ENCODE measurements around the gene PHLDA1. TPM values are rescaled to one million over a fixed set of nuclear protein-coding genes. Genes with fewer than 3 reads are reported as not detected.

PHLDA1 gene
- total and polyA plus RNA-seq, 2 donors (not counting 3 experiments of a cell fraction or from before 2014, with no cell fraction given) = 14.1 to 30.8 TPM

- Histone ChIP-seq H3K4me1 (ENCODE audit: control insufficient read depth, extremely low read depth, insufficient read depth, low read length) (peaks cover 42% of the 10 kb centered on the region), H3K27me3 (ENCODE audit: control insufficient read depth in 2 of 2, insufficient read depth in 2 of 2, low read length in 2 of 2) (no peaks in the 10 kb centered on the region), H3K4me2 (ENCODE audit: insufficient read depth, low read length) (peak overlapping the region; percentile 99), H2AFZ (ENCODE audit: low read depth, low read length) (no peak overlapping the region), H4K20me1 (replicated peaks; ENCODE audit: control insufficient read depth, extremely low read depth, insufficient read depth, low read length) (no peaks in the 10 kb centered on the region), H3K36me3 (ENCODE audit: control insufficient read depth in 2 of 2, extremely low read depth in 1 of 2, insufficient read depth in 2 of 2, low read length in 2 of 2) (peaks cover 0 to 8% of the 10 kb centered on the region in 2 experiments), H3K27ac (ENCODE audit: insufficient read depth, low read depth, low read length) (peak overlapping the region; percentile 87), H3K4me3 (replicated peaks in 1 of 3; ENCODE audit: insufficient read depth in 1 of 3, low read depth in 1 of 3, low read length in 3 of 3) (peak overlapping the region; percentile 77 to 99 (median 82)), H3K9ac (replicated peaks; ENCODE audit: extremely low read depth, insufficient read depth, low read length) (peak overlapping the region; percentile 99), H3K79me2 (ENCODE audit: control insufficient read depth, insufficient read depth, low read length) (peaks cover 37% of the 10 kb centered on the region), H3K9me1 (replicated peaks; ENCODE audit: control insufficient read depth, extremely low read depth, insufficient read depth, low read length) (no peaks in the 10 kb centered on the region), H3K9me3 (replicated peaks; ENCODE audit: control insufficient read depth, insufficient read depth, low read length) (no peaks in the 10 kb centered on the region)
- DNase-seq (ENCODE audit: low read depth, low spot score) (peak; percentile 59), FAIRE-seq (peak; percentile 56)
- dilution Hi-C loops (cut with MboI; ENCODE audit: extremely low pct_ligation_motif_present, low sequenced_read_pairs) (loop anchor here (25.0 kb wide), 1 partner anchor 518 kb away; the partner anchor contains the start of gene KRR1), intact Hi-C loops (cut with micrococcal nuclease) (loop anchor here (1.0 to 10.0 kb wide), 5 partner anchors 33 to 393 kb away; no protein-coding TSS in a partner anchor)
- no TSS peak for BruUV-seq (replicated peaks)
- TF ChIP-seq POLR2AphosphoS5 (IDR thresholded peaks at IDR 0.05; ENCODE audit: insufficient read depth, low read depth, low read length) (no peak), POLR2A (IDR thresholded peaks at IDR 0.05; ENCODE audit: low read depth, low read length) (peak; percentile 59)
- CTCF ChIA-PET = interaction anchor here (0.6 to 6.6 kb wide), 9 partner anchors 26 to 503 kb away, joined by 3 to 95 read pairs (median 7); no protein-coding TSS in a partner anchor
- POLR2A ChIA-PET = interaction anchor here (1.6 to 3.3 kb wide), 4 partner anchors 50 to 503 kb away, joined by 4 to 20 read pairs (median 13); no protein-coding TSS in a partner anchor
These were observed 1.6 kb downstream of the PHLDA1 start for GRCh38 chr12:76029982-76030340.

GRCh38 chr12:76028571-76029277 is 2.9 kb downstream of the PHLDA1 start:
- peaks cover 37% of the 10 kb centered on the region for H3K79me2 ChIP-seq (ENCODE audit: control insufficient read depth, insufficient read depth, low read length)

More at GRCh38 chr12:76028571-76029277, 2.9 kb downstream of the PHLDA1 start:
- peak overlapping the region; percentile 77 to 99 (median 82) for H3K4me3 ChIP-seq (replicated peaks in 1 of 3; ENCODE audit: insufficient read depth in 1 of 3, low read depth in 1 of 3, low read length in 3 of 3)
- TF ChIP-seq POLR2AphosphoS5 (IDR thresholded peaks at IDR 0.05; ENCODE audit: insufficient read depth, low read depth, low read length) = no peak
- TF ChIP-seq MAX (IDR thresholded peaks at IDR 0.05; ENCODE audit: insufficient read depth, insufficient read length) = no peak
- no peak for TF ChIP-seq JUN (IDR thresholded peaks at IDR 0.05; ENCODE audit: borderline replicate concordance, insufficient read depth, insufficient read length, low read depth)
- no peak for TF ChIP-seq MYC (IDR thresholded peaks at IDR 0.05; ENCODE audit: low read depth, low read length)
- no peak for TF ChIP-seq POLR2A (IDR thresholded peaks at IDR 0.05; ENCODE audit: low read depth, low read length)
- no peak for TF ChIP-seq FOS (IDR thresholded peaks at IDR 0.05; ENCODE audit: borderline replicate concordance, insufficient read depth, low read length)
- TF ChIP-seq EZH2 (IDR thresholded peaks at IDR 0.05; ENCODE audit: borderline replicate concordance, low read depth, low read length, severe bottlenecking) = no peak
- TF ChIP-seq CTCF (IDR thresholded peaks at IDR 0.05; ENCODE audit: extremely low read depth in 1 of 2, insufficient read depth in 1 of 2, low read depth in 1 of 2, low read length in 2 of 2) = no peak
- no peak for TF ChIP-seq GATA2 (IDR thresholded peaks at IDR 0.05; ENCODE audit: insufficient read depth, insufficient read length, low read depth, low read length)
- ChIA-PET CTCF (interaction anchor here (1.0 to 6.6 kb wide), 2 partner anchors 12 to 502 kb away, joined by 3 to 95 read pairs; no protein-coding TSS in a partner anchor), POLR2A (no interaction called here)
- intact Hi-C loops (cut with micrococcal nuclease) (no loop called here), dilution Hi-C loops (cut with MboI; ENCODE audit: extremely low pct_ligation_motif_present, low sequenced_read_pairs) (loop anchor here (25.0 kb wide), 1 partner anchor 516 kb away; the partner anchor contains the start of gene KRR1)
- peak overlapping the region; percentile 87 for H3K27ac ChIP-seq (ENCODE audit: insufficient read depth, low read depth, low read length)
- H3K4me1 ChIP-seq (ENCODE audit: control insufficient read depth, extremely low read depth, insufficient read depth, low read length) = peaks cover 42% of the 10 kb centered on the region
- H3K36me3 ChIP-seq (ENCODE audit: control insufficient read depth in 2 of 2, extremely low read depth in 1 of 2, insufficient read depth in 2 of 2, low read length in 2 of 2) = peaks cover 0 to 8% of the 10 kb centered on the region in 2 experiments
- no peaks in the 10 kb centered on the region for H3K9me1 ChIP-seq (replicated peaks; ENCODE audit: control insufficient read depth, extremely low read depth, insufficient read depth, low read length)
- H2AFZ ChIP-seq (ENCODE audit: low read depth, low read length) = no peak overlapping the region
- FAIRE-seq (no peak), DNase-seq (ENCODE audit: low read depth, low spot score) (peak; percentile 41)
- no peaks in the 10 kb centered on the region for H3K9me3 ChIP-seq (replicated peaks; ENCODE audit: control insufficient read depth, insufficient read depth, low read length)
- BruUV-seq (replicated peaks) = no TSS peak
- peak overlapping the region; percentile 99 for H3K9ac ChIP-seq (replicated peaks; ENCODE audit: extremely low read depth, insufficient read depth, low read length)
- no peaks in the 10 kb centered on the region for H3K27me3 ChIP-seq (ENCODE audit: control insufficient read depth in 2 of 2, insufficient read depth in 2 of 2, low read length in 2 of 2)
- no peaks in the 10 kb centered on the region for H4K20me1 ChIP-seq (replicated peaks; ENCODE audit: control insufficient read depth, extremely low read depth, insufficient read depth, low read length)
- peak overlapping the region; percentile 99 for H3K4me2 ChIP-seq (ENCODE audit: insufficient read depth, low read length)
